ENCODE measurements around the gene SLC33A1. TPM values are rescaled to one million over a fixed set of nuclear protein-coding genes. Genes with fewer than 3 reads are reported as not detected.

The SLC33A1 gene
- total RNA-seq, 2 experiments from 2014 or later = 20.9 to 26.4 TPM

- TF ChIP-seq EZH2phosphoT487 (IDR thresholded peaks at IDR 0.05; ENCODE audit: borderline replicate concordance, low read depth, low read length) (no peak), CTCF (conservative IDR thresholded peaks at IDR 0.05; ENCODE audit: low read length) (peak; percentile 37; the same call in 1 of the 2 replicates)
- peak within 1 kb of the TSS; percentile 98 for H3K4me2 ChIP-seq (ENCODE audit: low read length)
- no peaks in the 10 kb centered on the region for H3K9me2 ChIP-seq (ENCODE audit: insufficient read depth, low read length)
- peak within 1 kb of the TSS; percentile 91 for H2AFZ ChIP-seq (ENCODE audit: low read length)
- peaks cover 8% of the 10 kb centered on the region; the same call in 1 of the 2 replicates for H3K36me3 ChIP-seq (ENCODE audit: insufficient read depth, low read length)
- no peaks in the 10 kb centered on the region for H3K9me3 ChIP-seq (ENCODE audit: low read length)
- DNase-seq (ENCODE audit: low spot score) = peak; percentile 95
- BruUV-seq (replicated peaks) = no TSS peak
- intact Hi-C loops (cut with micrococcal nuclease; ENCODE audit: unreplicated experiment) = loop anchor here (1.0 to 10.0 kb wide), 5 partner anchors 16 to 1294 kb away; partner anchors contain the start of genes CCNL1, MME and SLC33A1
- H3K79me2 ChIP-seq (ENCODE audit: insufficient read depth, low read depth, low read length) = peaks cover 47% of the 10 kb centered on the region
- H3K27ac ChIP-seq (ENCODE audit: low read depth, low read length, poor library complexity, severe bottlenecking) = peak within 1 kb of the TSS; percentile 81
- ChIA-PET POLR2A (interaction anchor here (0.7 to 2.5 kb wide), 7 partner anchors 9 to 521 kb away, joined by 3 to 16 read pairs (median 4); partner anchors contain the start of gene SLC33A1), CTCF (ENCODE audit: unreplicated experiment) (interaction anchor here (0.6 to 1.0 kb wide), 2 partner anchors 41 to 65 kb away, joined by 3 read pairs; no protein-coding TSS in a partner anchor)
- H3K4me1 ChIP-seq (ENCODE audit: insufficient read depth, low read length, poor library complexity, severe bottlenecking) = peaks cover 23% of the 10 kb centered on the region
- H4K20me1 ChIP-seq (ENCODE audit: insufficient read depth, low read length) = peaks cover 24% of the 10 kb centered on the region
- H3K4me3 ChIP-seq (ENCODE audit: low read depth, low read length, poor library complexity, severe bottlenecking) = peak within 1 kb of the TSS; percentile 88
These were observed 16.1 kb upstream of the SLC33A1 start, which contains the start of gene GMPS for GRCh38 chr3:155870133-155870944. TSS of gene GMPS (plus strand) at chr3:155870650. CDS start at chr3:155870871, 221 bp downstream.

GRCh38 chr3:155869691-155870090 lies 15.5 kb upstream of the SLC33A1 start:
- intact Hi-C loops (cut with micrococcal nuclease; ENCODE audit: unreplicated experiment) = loop anchor here (1.0 to 10.0 kb wide), 6 partner anchors 15 to 1295 kb away; partner anchors contain the start of genes CCNL1, MME and SLC33A1
- Histone ChIP-seq H3K4me1 (ENCODE audit: insufficient read depth, low read length, poor library complexity, severe bottlenecking) (peaks cover 20% of the 10 kb centered on the region), H2AFZ (ENCODE audit: low read length) (peak overlapping the region; percentile 91), H3K9me2 (ENCODE audit: insufficient read depth, low read length) (no peaks in the 10 kb centered on the region), H3K79me2 (ENCODE audit: insufficient read depth, low read depth, low read length) (peaks cover 41% of the 10 kb centered on the region), H3K4me2 (ENCODE audit: low read length) (peak overlapping the region; percentile 95), H3K4me3 (ENCODE audit: low read depth, low read length, poor library complexity, severe bottlenecking) (peak overlapping the region; percentile 70), H3K27ac (ENCODE audit: low read depth, low read length, poor library complexity, severe bottlenecking) (peak overlapping the region; percentile 58), H4K20me1 (ENCODE audit: insufficient read depth, low read length) (peaks cover 22% of the 10 kb centered on the region), H3K9me3 (ENCODE audit: low read length) (no peaks in the 10 kb centered on the region), H3K36me3 (ENCODE audit: insufficient read depth, low read length) (peaks cover 8% of the 10 kb centered on the region; the same call in 1 of the 2 replicates)
- BruUV-seq (replicated peaks) = TSS peak; percentile 95
- TF ChIP-seq CTCF (conservative IDR thresholded peaks at IDR 0.05; ENCODE audit: low read length) (no peak), EZH2phosphoT487 (IDR thresholded peaks at IDR 0.05; ENCODE audit: borderline replicate concordance, low read depth, low read length) (no peak)
- DNase-seq (ENCODE audit: low spot score) = peak; percentile 29
- POLR2A ChIA-PET = interaction anchor here (0.7 to 2.5 kb wide), 6 partner anchors 9 to 521 kb away, joined by 3 to 16 read pairs (median 4); partner anchors contain the start of gene SLC33A1
- CTCF ChIA-PET (ENCODE audit: unreplicated experiment) = interaction anchor here (0.6 to 1.0 kb wide), 2 partner anchors 40 to 64 kb away, joined by 3 read pairs; no protein-coding TSS in a partner anchor
